Glutamatergic neuron (in vitro differentiated cells): Measurements from ENCODE around the gene INO80C. TPM values are rescaled to one million over a fixed set of nuclear protein-coding genes. Genes with fewer than 3 reads are reported as not detected.

ENCODE experiments used
- DNase-seq: peaks from one replicate; pipeline ENCODE4 v3.0.0; 2022
- H3K27ac Mint-ChIP-seq: one replicate; pipeline ENCODE4 v1.8.0; 2020; ENCODE audit warnings: mild to moderate bottlenecking, mixed read lengths, inconsistent platforms; ENCODE audit not compliant: unreplicated experiment
- H3K27me3 Mint-ChIP-seq: one replicate; pipeline ENCODE4 v1.8.0; 2020; ENCODE audit warnings: mild to moderate bottlenecking, moderate library complexity, mixed read lengths, inconsistent platforms; ENCODE audit not compliant: unreplicated experiment
- H3K36me3 Mint-ChIP-seq: one replicate; pipeline ENCODE4 v1.8.0; 2020; ENCODE audit warnings: mild to moderate bottlenecking, mixed read lengths, inconsistent platforms; ENCODE audit not compliant: unreplicated experiment
- H3K4me1 Mint-ChIP-seq: one replicate; pipeline ENCODE4 v1.8.0; 2020; ENCODE audit warnings: mild to moderate bottlenecking, low read depth, mixed read lengths, inconsistent platforms; ENCODE audit not compliant: unreplicated experiment
- H3K4me3 Mint-ChIP-seq: one replicate; pipeline ENCODE4 v1.8.0; 2020; ENCODE audit warnings: mild to moderate bottlenecking, mixed read lengths, inconsistent platforms; ENCODE audit not compliant: unreplicated experiment
- H3K9me3 Mint-ChIP-seq: one replicate; pipeline ENCODE4 v1.8.0; 2020; ENCODE audit warnings: mild to moderate bottlenecking, moderate library complexity, mixed read lengths, inconsistent platforms; ENCODE audit not compliant: unreplicated experiment
- total RNA-seq: library from RNA; stranded (reverse); fragmentation: NEBNext Ultra II Directional; extraction: Animal tissue kit (Norgen Biotek cat#: 25700); gene quantifications from one replicate; pipeline ENCODE4 v1.2.1, GENCODE V29; 2021; ENCODE audit not compliant: unreplicated experiment
- TF ChIP-seq, protein P1 (sequence below): fragments of 200-600 bp; sonication (generic); IDR thresholded peaks from one replicate; pipeline ENCODE4 v1.5.0; 2021; ENCODE audit not compliant: partially characterized antibody, unreplicated experiment

INO80C gene
- total RNA-seq, 1 donor from 2014 or later: 38.7 TPM

GRCh38 chr18:35473562-35473961 is 24.2 kb downstream of the INO80C start:
- DNase-seq: no peak
- H3K9me3 Mint-ChIP-seq: no peaks in the 10 kb centered on the region
- H3K36me3 Mint-ChIP-seq: peaks cover 7% of the 10 kb centered on the region
- H3K4me1 Mint-ChIP-seq: peaks cover 22% of the 10 kb centered on the region
- TF ChIP-seq, protein P1, sequence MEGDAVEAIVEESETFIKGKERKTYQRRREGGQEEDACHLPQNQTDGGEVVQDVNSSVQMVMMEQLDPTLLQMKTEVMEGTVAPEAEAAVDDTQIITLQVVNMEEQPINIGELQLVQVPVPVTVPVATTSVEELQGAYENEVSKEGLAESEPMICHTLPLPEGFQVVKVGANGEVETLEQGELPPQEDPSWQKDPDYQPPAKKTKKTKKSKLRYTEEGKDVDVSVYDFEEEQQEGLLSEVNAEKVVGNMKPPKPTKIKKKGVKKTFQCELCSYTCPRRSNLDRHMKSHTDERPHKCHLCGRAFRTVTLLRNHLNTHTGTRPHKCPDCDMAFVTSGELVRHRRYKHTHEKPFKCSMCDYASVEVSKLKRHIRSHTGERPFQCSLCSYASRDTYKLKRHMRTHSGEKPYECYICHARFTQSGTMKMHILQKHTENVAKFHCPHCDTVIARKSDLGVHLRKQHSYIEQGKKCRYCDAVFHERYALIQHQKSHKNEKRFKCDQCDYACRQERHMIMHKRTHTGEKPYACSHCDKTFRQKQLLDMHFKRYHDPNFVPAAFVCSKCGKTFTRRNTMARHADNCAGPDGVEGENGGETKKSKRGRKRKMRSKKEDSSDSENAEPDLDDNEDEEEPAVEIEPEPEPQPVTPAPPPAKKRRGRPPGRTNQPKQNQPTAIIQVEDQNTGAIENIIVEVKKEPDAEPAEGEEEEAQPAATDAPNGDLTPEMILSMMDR: no peak
- no peak overlapping the region for H3K4me3 Mint-ChIP-seq
- no peak overlapping the region for H3K27ac Mint-ChIP-seq
- H3K27me3 Mint-ChIP-seq: no peaks in the 10 kb centered on the region

- peaks cover 23% of the 10 kb centered on the region for H3K4me1 Mint-ChIP-seq
- peaks cover 3% of the 10 kb centered on the region for H3K9me3 Mint-ChIP-seq
- H3K4me3 Mint-ChIP-seq: no peak overlapping the region
- peaks cover 7% of the 10 kb centered on the region for H3K36me3 Mint-ChIP-seq
- no peaks in the 10 kb centered on the region for H3K27me3 Mint-ChIP-seq
- H3K27ac Mint-ChIP-seq: peak overlapping the region; percentile 45
- TF ChIP-seq, protein P1: no peak
- DNase-seq: peak; percentile 30
Observed at GRCh38 chr18:35470435-35470834, 27.3 kb downstream of the INO80C start.

DNA sequence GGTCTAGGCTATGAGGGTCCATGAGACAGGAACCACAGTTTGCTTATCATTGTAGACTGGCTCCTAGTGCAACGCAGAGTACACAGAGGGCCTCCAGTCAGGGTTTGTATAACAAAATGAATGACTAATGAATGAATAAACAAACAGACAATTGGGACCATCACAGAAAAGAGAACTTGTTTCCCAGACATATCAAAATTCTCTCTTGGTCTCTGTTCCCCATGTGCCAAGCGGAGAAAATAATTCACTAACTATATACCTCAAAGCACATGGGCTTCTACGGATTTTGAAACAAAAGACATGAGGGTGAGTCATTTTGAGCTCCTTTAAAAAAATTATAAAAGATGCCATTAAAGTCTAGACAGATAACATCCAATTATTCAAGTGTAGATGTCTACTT is 28.0 kb downstream of the INO80C start:
- no peak for DNase-seq
- Mint-ChIP-seq H3K4me3 (no peak overlapping the region), H3K27ac (peak overlapping the region; percentile 20), H3K27me3 (no peaks in the 10 kb centered on the region), H3K36me3 (peaks cover 7% of the 10 kb centered on the region), H3K9me3 (peaks cover 3% of the 10 kb centered on the region), H3K4me1 (peaks cover 23% of the 10 kb centered on the region)
- TF ChIP-seq, protein P1: no peak

GRCh38 chr18:35468711-35469110 is 29.0 kb downstream of the INO80C start:
- Mint-ChIP-seq H3K9me3 (peaks cover 3% of the 10 kb centered on the region), H3K27me3 (no peaks in the 10 kb centered on the region), H3K4me1 (peaks cover 23% of the 10 kb centered on the region), H3K36me3 (peaks cover 7% of the 10 kb centered on the region), H3K27ac (no peak overlapping the region), H3K4me3 (no peak overlapping the region)
- TF ChIP-seq, protein P1: no peak
- DNase-seq: no peak

DNA sequence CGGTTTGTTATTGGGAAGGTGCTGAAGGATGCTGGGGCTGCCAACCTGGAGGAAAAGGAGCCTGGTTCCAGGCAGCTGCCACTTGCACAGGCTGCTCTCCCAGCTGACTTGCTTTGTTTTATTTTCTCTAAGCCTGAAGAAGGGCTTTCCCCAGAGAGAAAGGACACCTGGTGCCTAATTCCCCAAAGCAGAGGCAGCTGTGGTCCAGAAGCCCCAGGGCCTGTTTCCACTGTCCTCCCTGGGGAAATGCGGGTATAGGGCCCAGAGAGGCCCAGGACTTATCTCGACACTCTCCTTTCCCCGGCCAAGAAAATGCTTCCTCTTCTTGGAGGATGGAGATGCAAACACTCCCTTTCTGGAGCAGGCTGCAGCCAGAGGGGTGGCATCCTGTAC is 30.1 kb downstream of the INO80C start:
- TF ChIP-seq, protein P1: no peak
- Mint-ChIP-seq H3K4me1 (peaks cover 23% of the 10 kb centered on the region), H3K4me3 (peak overlapping the region; percentile 56), H3K36me3 (peaks cover 7% of the 10 kb centered on the region), H3K27me3 (no peaks in the 10 kb centered on the region), H3K27ac (peak overlapping the region; percentile 74), H3K9me3 (peaks cover 3% of the 10 kb centered on the region)
- no peak for DNase-seq
